SK-N-SH treated with all-trans-retinoic acid at 6 μM for 48 hours (cell line): ENCODE results near the gene PRSS22.

Experiments
- ARNTL ChIP-seq: fragments of 450-650 bp; formaldehyde crosslinking; IDR thresholded peaks from 2 replicates; pipeline ENCODE4 v1.5.0; 2020; ENCODE audit warnings: low read depth, mild to moderate bottlenecking, moderate library complexity, borderline replicate concordance
- BACH2 ChIP-seq: fragments of 250-450 bp; sonication (Bioruptor Pico); IDR thresholded peaks from 2 replicates; pipeline ENCODE4 v1.9.0; 2021; ENCODE audit warnings: mild to moderate bottlenecking, borderline replicate concordance
- GLIS3 ChIP-seq: fragments of 250-450 bp; sonication (Bioruptor Pico); IDR thresholded peaks from 2 replicates; pipeline ENCODE4 v1.5.0; 2020; ENCODE audit warnings: mild to moderate bottlenecking, moderate library complexity
- ZFP30 ChIP-seq: fragments of 450-650 bp; formaldehyde crosslinking; IDR thresholded peaks from 2 replicates; pipeline ENCODE4 v1.5.0; 2022; ENCODE audit warnings: mild to moderate bottlenecking, moderate library complexity
- TF ChIP-seq, protein P1 (sequence below): fragments of 250-450 bp; sonication (Bioruptor Pico); IDR thresholded peaks from 2 replicates; pipeline ENCODE4 v1.5.1; 2020; ENCODE audit warnings: low read depth, mild to moderate bottlenecking, moderate library complexity
- TF ChIP-seq, protein P2 (sequence below): fragments of 250-450 bp; sonication (Bioruptor Pico); IDR thresholded peaks from 2 replicates; pipeline ENCODE4 v1.8.0; 2020; ENCODE audit warnings: mild to moderate bottlenecking, moderate library complexity, borderline replicate concordance

DNA sequence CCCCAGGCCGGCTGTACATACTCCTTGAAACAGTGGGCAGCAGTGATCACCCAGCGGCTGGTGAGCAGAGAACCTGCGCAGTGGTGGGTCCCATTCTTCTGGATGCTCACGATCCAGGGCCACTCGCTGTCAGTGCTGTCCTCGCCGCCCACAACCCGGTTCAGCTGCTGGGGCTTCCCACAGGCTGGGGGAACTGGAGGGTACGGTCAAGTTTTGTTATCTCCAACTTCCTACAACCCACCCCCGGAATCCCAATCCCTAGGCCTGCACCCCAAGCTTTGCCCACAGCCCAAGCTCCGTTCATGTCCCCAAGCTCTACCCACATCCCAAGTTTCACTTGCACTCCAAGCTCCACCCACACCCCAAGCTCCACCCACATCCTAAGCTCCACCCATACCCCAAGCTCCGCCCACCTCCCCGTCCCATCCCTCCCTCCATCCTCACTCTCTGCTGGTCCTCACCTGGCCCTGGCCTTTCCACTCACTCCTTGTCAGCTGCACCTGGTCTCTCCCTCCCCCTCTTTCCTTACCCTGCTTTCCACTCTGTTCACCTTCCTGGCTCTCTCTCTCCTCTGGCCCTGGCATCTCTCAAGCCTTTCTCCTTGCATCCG lies 1.8 kb downstream of the PRSS22 start:
- TF ChIP-seq, protein P1, sequence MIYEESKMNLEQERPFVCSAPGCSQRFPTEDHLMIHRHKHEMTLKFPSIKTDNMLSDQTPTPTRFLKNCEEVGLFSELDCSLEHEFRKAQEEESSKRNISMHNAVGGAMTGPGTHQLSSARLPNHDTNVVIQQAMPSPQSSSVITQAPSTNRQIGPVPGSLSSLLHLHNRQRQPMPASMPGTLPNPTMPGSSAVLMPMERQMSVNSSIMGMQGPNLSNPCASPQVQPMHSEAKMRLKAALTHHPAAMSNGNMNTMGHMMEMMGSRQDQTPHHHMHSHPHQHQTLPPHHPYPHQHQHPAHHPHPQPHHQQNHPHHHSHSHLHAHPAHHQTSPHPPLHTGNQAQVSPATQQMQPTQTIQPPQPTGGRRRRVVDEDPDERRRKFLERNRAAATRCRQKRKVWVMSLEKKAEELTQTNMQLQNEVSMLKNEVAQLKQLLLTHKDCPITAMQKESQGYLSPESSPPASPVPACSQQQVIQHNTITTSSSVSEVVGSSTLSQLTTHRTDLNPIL (CRISPR knock-in tag), result no peak
- no peak for TF ChIP-seq GLIS3 (CRISPR knock-in tag)
- TF ChIP-seq, protein P2, sequence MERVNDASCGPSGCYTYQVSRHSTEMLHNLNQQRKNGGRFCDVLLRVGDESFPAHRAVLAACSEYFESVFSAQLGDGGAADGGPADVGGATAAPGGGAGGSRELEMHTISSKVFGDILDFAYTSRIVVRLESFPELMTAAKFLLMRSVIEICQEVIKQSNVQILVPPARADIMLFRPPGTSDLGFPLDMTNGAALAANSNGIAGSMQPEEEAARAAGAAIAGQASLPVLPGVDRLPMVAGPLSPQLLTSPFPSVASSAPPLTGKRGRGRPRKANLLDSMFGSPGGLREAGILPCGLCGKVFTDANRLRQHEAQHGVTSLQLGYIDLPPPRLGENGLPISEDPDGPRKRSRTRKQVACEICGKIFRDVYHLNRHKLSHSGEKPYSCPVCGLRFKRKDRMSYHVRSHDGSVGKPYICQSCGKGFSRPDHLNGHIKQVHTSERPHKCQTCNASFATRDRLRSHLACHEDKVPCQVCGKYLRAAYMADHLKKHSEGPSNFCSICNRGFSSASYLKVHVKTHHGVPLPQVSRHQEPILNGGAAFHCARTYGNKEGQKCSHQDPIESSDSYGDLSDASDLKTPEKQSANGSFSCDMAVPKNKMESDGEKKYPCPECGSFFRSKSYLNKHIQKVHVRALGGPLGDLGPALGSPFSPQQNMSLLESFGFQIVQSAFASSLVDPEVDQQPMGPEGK, result no peak
- no peak for TF ChIP-seq BACH2
- TF ChIP-seq ARNTL (CRISPR knock-in tag), result no peak
- TF ChIP-seq ZFP30, result no peak
